IMR-90 (cell line): ENCODE data around the gene CLCNKA. TPM values are rescaled to one million over a fixed set of nuclear protein-coding genes. Genes with fewer than 3 reads are reported as not detected.

Source experiments
- ATAC-seq: fragments of 200-7000 bp; cut with Tn5 transposase; 2 replicates; pipeline ENCODE4 v1.9.1; 2020; ENCODE audit warnings: low read depth, mild to moderate bottlenecking, moderate library complexity
- BruUV-seq: library from RNA; stranded (reverse); fragments of 400-500 nt; replicated peaks from 2 replicates; lab custom pipeline; 2021; lab: Mats Ljungman, UMichigan
- CTCF ChIA-PET: fragments of 300-600 bp; formaldehyde crosslinking; extraction: SDS; loops from one replicate; lab custom pipeline; 2021; ENCODE audit warnings: antibody characterized with exemption; lab: Yijun Ruan, JAX
- POLR2A ChIA-PET: fragments of 300-600 bp; sonication (Branson Sonifier 250); formaldehyde crosslinking; loops from one replicate; lab custom pipeline; 2022; ENCODE audit warnings: antibody characterized with exemption; ENCODE audit not compliant: unreplicated experiment; lab: Charles Lee
- DNase-seq: peaks from one replicate; pipeline ENCODE4 v3.0.0; 2013
- H2AFZ ChIP-seq: replicated peaks from 2 replicates; pipeline ENCODE3; 2013; ENCODE audit warnings: low read length, mild to moderate bottlenecking; ENCODE audit not compliant: poor library complexity
- H2AK5ac ChIP-seq: 2 replicates; pipeline ENCODE4 v1.6.1; 2013; ENCODE audit warnings: low read depth, low read length, inconsistent platforms
- H2AK9ac ChIP-seq: replicated peaks from 2 replicates; pipeline ENCODE3; 2013; ENCODE audit warnings: mild to moderate bottlenecking, low read depth, low read length, moderate library complexity; ENCODE audit not compliant: poor library complexity
- H2BK120ac ChIP-seq: 2 replicates; pipeline ENCODE4 v1.6.1; 2013; ENCODE audit warnings: low read depth, low read length, inconsistent platforms
- H2BK15ac ChIP-seq: 3 replicates; pipeline ENCODE4 v1.6.1; 2013; ENCODE audit warnings: low read depth, low read length, inconsistent platforms
- H2BK20ac ChIP-seq: 2 replicates; pipeline ENCODE4 v1.6.1; 2013; ENCODE audit warnings: low read depth, mild to moderate bottlenecking, inconsistent platforms, low read length, moderate library complexity
- H2BK5ac ChIP-seq: 2 replicates; pipeline ENCODE4 v1.6.1; 2013; ENCODE audit warnings: mild to moderate bottlenecking, low read depth, low read length, inconsistent platforms; ENCODE audit not compliant: poor library complexity, severe bottlenecking
- H3K14ac ChIP-seq: replicated peaks from 2 replicates; pipeline ENCODE4 v1.6.1; 2013; ENCODE audit warnings: low read depth, low read length, inconsistent platforms
- H3K18ac ChIP-seq: 2 replicates; pipeline ENCODE4 v1.6.1; 2013; ENCODE audit warnings: low read depth, low read length, control low read depth
- H3K23ac ChIP-seq: 2 replicates; pipeline ENCODE4 v1.6.1; 2013; ENCODE audit warnings: low read depth, low read length, inconsistent platforms
- H3K27ac ChIP-seq: 2 replicates; pipeline ENCODE4 v1.5.1; 2013; ENCODE audit warnings: mild to moderate bottlenecking, control low read depth, low read length; ENCODE audit not compliant: insufficient read depth
- H3K27me3 ChIP-seq: 2 replicates; pipeline ENCODE4 v1.6.1; 2013; ENCODE audit warnings: low read length; ENCODE audit not compliant: control insufficient read depth, insufficient read depth
- H3K36me3 ChIP-seq: 2 replicates; pipeline ENCODE4 v1.6.1; 2013; ENCODE audit warnings: low read length, mixed read lengths; ENCODE audit not compliant: control insufficient read depth, insufficient read depth
- H3K4ac ChIP-seq: 2 replicates; pipeline ENCODE4 v1.6.1; 2013; ENCODE audit warnings: low read depth, low read length, inconsistent platforms
- H3K4me1 ChIP-seq: 2 replicates; pipeline ENCODE4 v1.6.1; 2013; ENCODE audit warnings: low read length, mixed read lengths; ENCODE audit not compliant: control insufficient read depth, insufficient read depth
- H3K4me2 ChIP-seq: 2 replicates; pipeline ENCODE4 v1.6.1; 2013; ENCODE audit warnings: low read depth, mild to moderate bottlenecking, control low read depth, low read length, moderate library complexity
- H3K4me3 ChIP-seq: 2 replicates; pipeline ENCODE4 v1.5.1; 2013; ENCODE audit warnings: low read depth, mild to moderate bottlenecking, control low read depth, low read length, moderate library complexity; ENCODE audit not compliant: insufficient read depth
- H3K56ac ChIP-seq: 2 replicates; pipeline ENCODE4 v1.6.1; 2013; ENCODE audit warnings: low read length, inconsistent platforms; ENCODE audit not compliant: insufficient read depth; ENCODE audit errors: extremely low read depth
- H3K79me1 ChIP-seq, 2 experiments: 2 replicates each; pipeline ENCODE4 v1.6.1; 2013; ENCODE audit warnings: low read length in 2 of 2, inconsistent platforms in 1 of 2, low read depth in 1 of 2
- H3K9ac ChIP-seq: 2 replicates; pipeline ENCODE4 v1.6.1; 2013; ENCODE audit warnings: low read depth, low read length, control low read depth
- H3K9me1 ChIP-seq: 2 replicates; pipeline ENCODE4 v1.6.1; 2013; ENCODE audit warnings: low read length, inconsistent platforms; ENCODE audit not compliant: insufficient read depth
- H3K9me3 ChIP-seq: 2 replicates; pipeline ENCODE4 v1.6.1; 2013; ENCODE audit warnings: low read length; ENCODE audit not compliant: control insufficient read depth, insufficient read depth
- H4K20me1 ChIP-seq: 2 replicates; pipeline ENCODE4 v1.6.1; 2013; ENCODE audit warnings: low read length, inconsistent platforms; ENCODE audit not compliant: insufficient read depth
- H4K5ac ChIP-seq: 2 replicates; pipeline ENCODE4 v1.6.1; 2013; ENCODE audit warnings: mild to moderate bottlenecking, low read depth, low read length, control low read depth
- H4K8ac ChIP-seq, 2 experiments: 2 replicates each; pipeline ENCODE4 v1.6.1; 2013; ENCODE audit warnings: low read depth in 2 of 2, low read length in 2 of 2, control low read depth in 1 of 2, inconsistent platforms in 1 of 2
- H4K91ac ChIP-seq: 2 replicates; pipeline ENCODE4 v1.6.1; 2013; ENCODE audit warnings: low read depth, low read length, inconsistent platforms; ENCODE audit not compliant: insufficient read depth
- RFX5 ChIP-seq: IDR thresholded peaks from 2 replicates; pipeline ENCODE4 v1.8.0; 2012; ENCODE audit warnings: low read depth, mild to moderate bottlenecking, low read length, moderate library complexity
- SMC3 ChIP-seq: fragments of 150-350 bp; IDR thresholded peaks from 2 replicates; pipeline ENCODE4 v1.6.1; 2016; ENCODE audit warnings: low read depth, mild to moderate bottlenecking, antibody characterized with exemption, low read length, moderate library complexity
- WGBS, 2 experiments: methylation state at CpG; one replicate each; pipeline versions ENCODE4 v1.1.5 to v1.1.7; 2013; ENCODE audit warnings: missing lambda C conversion rate in 2 of 2; ENCODE audit not compliant: insufficient read length in 1 of 2; ENCODE audit errors: extremely low coverage in 2 of 2; 5-methylcytosine and 5-hydroxymethylcytosine counted together
- dilution Hi-C: fragments of 300-500 bp; cut with HindIII; formaldehyde crosslinking; loops from one replicate; pipeline ENCODE4 v1.14.3; 2018; ENCODE audit warnings: low sequenced_read_pairs; ENCODE audit not compliant: unreplicated experiment
- in situ Hi-C: fragments of 300-500 bp; cut with MboI; formaldehyde crosslinking; loops from 3 replicates; pipeline ENCODE4 v1.14.3; 2019; ENCODE audit warnings: low sequenced_read_pairs, inconsistent platforms, mixed read lengths
- intact Hi-C: fragments of 100-400 bp; cut with micrococcal nuclease; formaldehyde crosslinking; loops from 2 replicates; pipeline ENCODE4 v1.10.0; 2022
- polyA plus RNA-seq, 3 experiments: library from polyadenylated mRNA; depleted of rRNA; stranded (reverse); fragments of >200 nt; gene quantifications; 2 replicates each; pipeline ENCODE4 v1.2.3, GENCODE V29; 2012; ENCODE audit warnings: low replicate concordance in 1 of 3
- total RNA-seq: library from RNA; depleted of rRNA; stranded (reverse); fragments of >200 nt; gene quantifications from 2 replicates; pipeline ENCODE4 v1.2.3, GENCODE V29; 2012

The CLCNKA gene
- total and polyA plus RNA-seq, 2 of the 4 experiments (the other 2 are of a cell fraction): 0.05 TPM; not detected in 1

- TF ChIP-seq SMC3: no peak
Observed at GRCh38 chr1:15991427-15992186, 30.2 kb upstream of the CLCNKA start (continued).

- Histone ChIP-seq H3K9me3 (no peaks in the 10 kb centered on the region), H2AK5ac (0 out of 2 replicates have a peak overlapping the region, but pooled peaks have one; percentile 16), H4K20me1 (no peaks in the 10 kb centered on the region), H4K5ac (no peak overlapping the region), H3K27ac (no peak overlapping the region), H2BK120ac (no peak overlapping the region), H4K91ac (no peak overlapping the region), H3K14ac (no peak overlapping the region), H3K36me3 (no peaks in the 10 kb centered on the region), H3K9ac (no peak overlapping the region), H3K27me3 (no peaks in the 10 kb centered on the region; the same call in 1 of the 2 replicates), H3K56ac (no peak overlapping the region), H2BK20ac (no peak overlapping the region), H3K4ac (no peak overlapping the region), H2AK9ac (no peak overlapping the region), H3K79me1 (no peaks in the 10 kb centered on the region), H2BK5ac (no peak overlapping the region), H3K9me1 (no peaks in the 10 kb centered on the region), H3K4me2 (no peak overlapping the region), H2AFZ (no peak overlapping the region), H3K18ac (no peak overlapping the region), H3K4me1 (peaks cover 2% of the 10 kb centered on the region; the same call in 1 of the 2 replicates), H3K23ac (no peak overlapping the region), H3K4me3 (no peak overlapping the region), H2BK15ac (no peak overlapping the region), H4K8ac (no peak overlapping the region)
- DNase-seq (no peak), ATAC-seq (no peak)
- POLR2A ChIA-PET: no interaction called here
- BruUV-seq: no TSS peak
- WGBS, 2 experiments: 100% methylated on average over 1 of the region's 7 CpGs; no CpG with 5 or more reads in 1 of the 2 experiments
- in situ Hi-C loops (loop anchor here (10.0 kb wide), 1 partner anchor 57 kb away; no protein-coding TSS in a partner anchor), dilution Hi-C loops (no loop called here), intact Hi-C loops (no loop called here)
- CTCF ChIA-PET: no interaction called here
- no peak for TF ChIP-seq RFX5
Observed at GRCh38 chr1:15992187-15992553, 29.7 kb upstream of the CLCNKA start.
